Natural killer cell (primary cell): ENCODE measurements around the gene TMEM273. TPM values are rescaled to one million over a fixed set of nuclear protein-coding genes. Genes with fewer than 3 reads are reported as not detected.

Experiments
- ATAC-seq, 3 donors: fragments of 150-1000 bp in 2 of 3; fragments of 200-7000 bp in 1 of 3; cut with Tn5 transposase; 1 replicate in 1 of 3; 2 replicates in 2 of 3; pipeline ENCODE4 v1.10.0; 2021; ENCODE audit warnings: mild to moderate bottlenecking in 2 of 3, moderate library complexity in 2 of 3
- DNase-seq, 2 donors: peaks; one replicate each; pipeline versions ENCODE4 v3.0.0 to v3.0.0-alpha.2; 2013 to 2021; ENCODE audit warnings: mixed read lengths in 1 of 2
- H3K27ac ChIP-seq: one replicate; pipeline ENCODE4 v1.5.1; 2013; ENCODE audit warnings: mild to moderate bottlenecking, low read length
- H3K27me3 ChIP-seq: one replicate; pipeline ENCODE4 v1.6.1; 2013; ENCODE audit warnings: low read length; ENCODE audit not compliant: control insufficient read depth, insufficient read depth
- H3K36me3 ChIP-seq: one replicate; pipeline ENCODE4 v1.6.1; 2013; ENCODE audit warnings: low read length; ENCODE audit not compliant: control insufficient read depth, insufficient read depth
- H3K4me1 ChIP-seq: one replicate; pipeline ENCODE4 v1.6.1; 2013; ENCODE audit warnings: low read length; ENCODE audit not compliant: control insufficient read depth, insufficient read depth
- H3K4me3 ChIP-seq: one replicate; pipeline ENCODE4 v1.5.1; 2013; ENCODE audit warnings: low read length
- H3K9me3 ChIP-seq: one replicate; pipeline ENCODE4 v1.6.1; 2013; ENCODE audit warnings: low read length; ENCODE audit not compliant: control insufficient read depth, insufficient read depth
- H3K27ac Mint-ChIP-seq, 2 donors: one replicate each; pipeline ENCODE4 v1.8.0; 2022; ENCODE audit warnings: mild to moderate bottlenecking in 2 of 2, mixed read lengths in 2 of 2, moderate library complexity in 1 of 2
- H3K27me3 Mint-ChIP-seq, 2 donors: one replicate each; pipeline ENCODE4 v1.8.0; 2022; ENCODE audit warnings: low read depth in 2 of 2, mixed read lengths in 2 of 2
- H3K36me3 Mint-ChIP-seq: one replicate; pipeline ENCODE4 v1.8.0; 2022; ENCODE audit warnings: mixed read lengths
- H3K4me1 Mint-ChIP-seq, 2 donors: one replicate each; pipeline ENCODE4 v1.8.0; 2022; ENCODE audit warnings: mixed read lengths in 2 of 2
- H3K4me3 Mint-ChIP-seq: one replicate; pipeline ENCODE4 v1.8.0; 2022; ENCODE audit warnings: mild to moderate bottlenecking, moderate library complexity, mixed read lengths
- H3K9me3 Mint-ChIP-seq, 2 donors: one replicate each; pipeline ENCODE4 v1.8.0; 2022; ENCODE audit warnings: mixed read lengths in 2 of 2
- WGBS: methylation state at CpG from one replicate; pipeline ENCODE4 v1.1.7; 2013; ENCODE audit warnings: missing lambda C conversion rate; ENCODE audit not compliant: insufficient coverage; 5-methylcytosine and 5-hydroxymethylcytosine counted together
- intact Hi-C: fragments of 100-400 bp; cut with micrococcal nuclease; formaldehyde crosslinking; loops from one replicate; pipeline ENCODE4 v1.14.2; 2022
- total RNA-seq, 4 donors: library from RNA; stranded (reverse); fragments of 120-200 nt in 1 of 4; gene quantifications; one replicate each; pipeline versions ENCODE4 v1.2.3 to v1.2.4, GENCODE V29; 2013 to 2022
- TF ChIP-seq, protein P1 (sequence below): fragments of 200-600 bp; IDR thresholded peaks from one replicate; pipeline ENCODE4 v1.8.0; 2022; ENCODE audit warnings: antibody characterized with exemption

TMEM273 gene
- total RNA-seq, 3 donors from 2014 or later (not counting 1 experiment from before 2014, with no cell fraction given), result 11.6 to 46.3 (median 29.4) TPM

DNA sequence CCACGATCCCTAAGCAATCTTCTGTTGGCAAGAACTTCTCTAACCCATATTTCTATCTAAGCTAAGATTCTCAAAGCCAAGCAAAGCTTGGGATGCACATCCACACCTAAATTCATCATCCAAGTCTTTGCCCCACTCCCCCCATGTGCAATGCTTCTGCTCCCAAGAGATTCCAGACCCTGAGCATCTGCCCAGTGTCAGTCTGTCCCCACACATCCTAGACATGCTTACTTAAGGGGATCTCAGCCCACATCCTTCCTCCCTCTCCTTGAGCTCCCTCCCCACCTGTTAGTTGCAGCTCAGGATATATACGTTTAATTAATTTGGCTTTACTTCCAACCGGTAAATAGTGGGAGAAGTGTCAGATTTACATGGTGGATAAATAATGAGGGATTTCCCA lies 17.0 kb upstream of the TMEM273 start:
- Mint-ChIP-seq H3K27ac (no peak overlapping the region), H3K27me3 (peaks cover 19 to 38% of the 10 kb centered on the region in 2 donors), H3K36me3 (peaks cover 17% of the 10 kb centered on the region), H3K4me3 (no peak overlapping the region), H3K4me1 (no peaks in the 10 kb centered on the region), H3K9me3 (no peaks in the 10 kb centered on the region)
- Histone ChIP-seq H3K4me1 (no peaks in the 10 kb centered on the region), H3K27ac (no peak overlapping the region), H3K4me3 (no peak overlapping the region), H3K27me3 (peaks cover 2% of the 10 kb centered on the region), H3K9me3 (no peaks in the 10 kb centered on the region), H3K36me3 (no peaks in the 10 kb centered on the region)
- 91% methylated on average over 3 of the region's 3 CpGs for WGBS
- intact Hi-C loops, result no loop called here
- ATAC-seq, result no peak
- no peak for DNase-seq
- TF ChIP-seq, protein P1, sequence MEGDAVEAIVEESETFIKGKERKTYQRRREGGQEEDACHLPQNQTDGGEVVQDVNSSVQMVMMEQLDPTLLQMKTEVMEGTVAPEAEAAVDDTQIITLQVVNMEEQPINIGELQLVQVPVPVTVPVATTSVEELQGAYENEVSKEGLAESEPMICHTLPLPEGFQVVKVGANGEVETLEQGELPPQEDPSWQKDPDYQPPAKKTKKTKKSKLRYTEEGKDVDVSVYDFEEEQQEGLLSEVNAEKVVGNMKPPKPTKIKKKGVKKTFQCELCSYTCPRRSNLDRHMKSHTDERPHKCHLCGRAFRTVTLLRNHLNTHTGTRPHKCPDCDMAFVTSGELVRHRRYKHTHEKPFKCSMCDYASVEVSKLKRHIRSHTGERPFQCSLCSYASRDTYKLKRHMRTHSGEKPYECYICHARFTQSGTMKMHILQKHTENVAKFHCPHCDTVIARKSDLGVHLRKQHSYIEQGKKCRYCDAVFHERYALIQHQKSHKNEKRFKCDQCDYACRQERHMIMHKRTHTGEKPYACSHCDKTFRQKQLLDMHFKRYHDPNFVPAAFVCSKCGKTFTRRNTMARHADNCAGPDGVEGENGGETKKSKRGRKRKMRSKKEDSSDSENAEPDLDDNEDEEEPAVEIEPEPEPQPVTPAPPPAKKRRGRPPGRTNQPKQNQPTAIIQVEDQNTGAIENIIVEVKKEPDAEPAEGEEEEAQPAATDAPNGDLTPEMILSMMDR, result no peak

DNA sequence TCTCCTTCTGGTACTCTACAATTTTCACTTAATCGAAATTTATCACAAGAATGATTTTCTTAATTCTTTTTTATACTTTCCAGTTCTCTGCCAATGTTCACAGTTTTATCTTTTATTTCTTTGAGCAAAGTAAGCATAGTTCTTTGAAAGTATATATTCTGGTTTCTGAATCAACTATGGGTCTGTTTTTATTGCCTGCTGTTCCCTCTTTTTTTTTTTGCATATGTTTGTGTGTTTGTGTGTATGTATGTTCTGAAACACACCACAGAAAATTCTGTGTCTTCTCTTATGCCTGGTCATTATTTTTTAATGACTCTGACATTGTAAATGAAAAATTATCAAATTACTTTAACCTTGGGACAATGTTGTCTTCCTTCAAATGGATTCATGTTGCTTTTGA lies 15.9 kb upstream of the TMEM273 start:
- no peak for DNase-seq
- no peak overlapping the region for H3K4me3 Mint-ChIP-seq
- Histone ChIP-seq H3K36me3 (no peaks in the 10 kb centered on the region), H3K27me3 (peaks cover 5% of the 10 kb centered on the region), H3K9me3 (no peaks in the 10 kb centered on the region), H3K27ac (no peak overlapping the region), H3K4me1 (no peaks in the 10 kb centered on the region), H3K4me3 (no peak overlapping the region)
- no peak overlapping the region for H3K27ac Mint-ChIP-seq
- no peak for ATAC-seq
- no peaks in the 10 kb centered on the region for H3K4me1 Mint-ChIP-seq
- intact Hi-C loops, result no loop called here
- WGBS, result 100% methylated on average over 1 of the region's 1 CpG
- TF ChIP-seq, protein P1, result no peak
- no peaks in the 10 kb centered on the region for H3K9me3 Mint-ChIP-seq
- peaks cover 19 to 38% of the 10 kb centered on the region in 2 donors for H3K27me3 Mint-ChIP-seq
- H3K36me3 Mint-ChIP-seq, result peaks cover 17% of the 10 kb centered on the region

DNA sequence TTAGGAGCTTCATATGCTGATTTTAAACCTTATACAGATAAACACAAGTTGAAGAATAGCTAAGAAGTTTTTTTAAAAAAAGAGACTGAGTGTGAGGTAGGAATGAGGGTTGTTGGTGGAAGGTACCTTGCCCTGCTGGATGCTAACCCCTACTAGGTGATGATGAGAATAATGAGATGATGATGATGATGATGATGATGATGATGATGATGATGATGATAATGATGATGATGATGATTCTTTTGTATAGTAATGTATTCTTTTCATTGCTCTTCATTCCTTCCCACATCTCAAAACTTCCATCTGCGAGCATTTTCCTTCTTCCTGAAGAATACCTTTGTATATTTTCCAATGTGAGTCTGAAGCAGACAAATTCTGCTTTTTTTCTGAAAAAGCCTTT lies 14.1 kb upstream of the TMEM273 start:
- Mint-ChIP-seq H3K36me3 (peaks cover 17% of the 10 kb centered on the region), H3K27ac (no peak overlapping the region), H3K4me1 (no peaks in the 10 kb centered on the region), H3K9me3 (no peaks in the 10 kb centered on the region), H3K4me3 (no peak overlapping the region), H3K27me3 (peaks cover 19 to 47% of the 10 kb centered on the region in 2 donors)
- DNase-seq (no peak), ATAC-seq (no peak)
- WGBS, result no CpG with 5 or more reads among the region's 1 CpG
- H3K4me1 ChIP-seq, result no peaks in the 10 kb centered on the region
- TF ChIP-seq, protein P1, result no peak
- no peaks in the 10 kb centered on the region for H3K36me3 ChIP-seq
- no peak overlapping the region for H3K4me3 ChIP-seq
- H3K27ac ChIP-seq, result no peak overlapping the region
- H3K9me3 ChIP-seq, result no peaks in the 10 kb centered on the region
- intact Hi-C loops, result no loop called here
- H3K27me3 ChIP-seq, result peaks cover 5% of the 10 kb centered on the region

DNA sequence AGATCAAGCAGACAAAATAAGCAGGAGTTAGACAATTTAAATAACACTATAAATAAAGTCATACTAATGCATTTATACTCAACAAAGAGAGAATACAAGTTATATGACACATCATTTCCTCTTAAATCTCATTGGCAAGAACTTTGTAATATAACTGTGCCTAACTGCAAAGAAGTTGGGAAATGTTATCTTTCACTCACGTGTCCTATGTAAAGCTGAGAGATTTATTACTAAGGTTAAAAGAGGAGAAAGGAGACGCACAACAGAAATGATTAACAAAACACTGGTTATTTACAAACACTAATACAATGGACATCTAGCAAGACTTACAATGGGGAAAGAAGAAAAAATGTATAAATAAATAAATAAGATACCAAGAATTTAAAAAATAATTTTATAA lies 12.7 kb upstream of the TMEM273 start:
- intact Hi-C loops, result no loop called here
- Mint-ChIP-seq H3K27ac (no peak overlapping the region), H3K9me3 (no peaks in the 10 kb centered on the region), H3K27me3 (peaks cover 19 to 46% of the 10 kb centered on the region in 2 donors), H3K4me1 (no peaks in the 10 kb centered on the region), H3K36me3 (peaks cover 17% of the 10 kb centered on the region), H3K4me3 (no peak overlapping the region)
- WGBS, result no CpG with 5 or more reads among the region's 2 CpGs
- Histone ChIP-seq H3K27ac (no peak overlapping the region), H3K27me3 (peaks cover 5% of the 10 kb centered on the region), H3K36me3 (no peaks in the 10 kb centered on the region), H3K4me1 (no peaks in the 10 kb centered on the region), H3K9me3 (no peaks in the 10 kb centered on the region), H3K4me3 (no peak overlapping the region)
- TF ChIP-seq, protein P1, result no peak
- DNase-seq (no peak), ATAC-seq (no peak)
